SU-DHL-6 (cell line): ENCODE measurements around the gene LTBP2.

ENCODE experiments used
- H2AFZ ChIP-seq: fragments of 200-600 bp; sonication (generic); 2 replicates; pipeline ENCODE4 v1.6.1; 2014; ENCODE audit warnings: low read depth, mild to moderate bottlenecking, moderate library complexity, mixed read lengths, antibody characterized with exemption, low read length; ENCODE audit not compliant: severe bottlenecking
- H3F3A ChIP-seq: fragments of 200-600 bp; shearing (Covaris generic); 2 replicates; pipeline ENCODE4 v1.6.0; 2016; ENCODE audit warnings: antibody characterized with exemption, mild to moderate bottlenecking; ENCODE audit not compliant: insufficient read depth
- H3K27ac ChIP-seq: fragments of 200-600 bp; sonication (generic); 2 replicates; pipeline ENCODE4 v1.5.1; 2016; ENCODE audit warnings: low read depth, mild to moderate bottlenecking, low read length, moderate library complexity, mixed read lengths
- H3K27me3 ChIP-seq: fragments of 200-600 bp; sonication (generic), shearing (Covaris generic); 2 replicates; pipeline ENCODE4 v1.6.0; 2014; ENCODE audit warnings: mild to moderate bottlenecking, low read length
- H3K36me3 ChIP-seq: fragments of 200-600 bp; sonication (generic); 2 replicates; pipeline ENCODE4 v1.6.1; 2014; ENCODE audit warnings: mild to moderate bottlenecking, low read length, mixed read lengths
- H3K4me2 ChIP-seq: fragments of 300-600, 200-600 bp; shearing (Covaris generic), sonication (generic); 2 replicates; pipeline ENCODE4 v1.6.0; 2014; ENCODE audit warnings: low read length, low read depth, mild to moderate bottlenecking; ENCODE audit not compliant: poor library complexity, severe bottlenecking
- H3K4me3 ChIP-seq: fragments of 200-600 bp; sonication (generic); 2 replicates; pipeline ENCODE4 v1.5.1; 2014; ENCODE audit warnings: antibody characterized with exemption, low read length, mild to moderate bottlenecking, mixed read lengths; ENCODE audit not compliant: insufficient read depth, poor library complexity, severe bottlenecking
- H3K79me2 ChIP-seq: fragments of 200-600 bp; sonication (generic); 2 replicates; pipeline ENCODE4 v1.6.1; 2014; ENCODE audit warnings: mild to moderate bottlenecking, low read length, moderate library complexity; ENCODE audit not compliant: insufficient read depth
- H3K9ac ChIP-seq: fragments of 200-600 bp; sonication (generic); 2 replicates; pipeline ENCODE4 v1.7.0; 2014; ENCODE audit warnings: mild to moderate bottlenecking, low read length
- H3K9me2 ChIP-seq: fragments of 200-600 bp; sonication (generic); replicated peaks from 2 replicates; pipeline ENCODE4 v1.6.1; 2014; ENCODE audit warnings: low read length; ENCODE audit not compliant: insufficient read depth
- H3K9me3 ChIP-seq: fragments of 200-600 bp; sonication (generic); 2 replicates; pipeline ENCODE4 v1.6.1; 2014; ENCODE audit warnings: low read length, mixed read lengths; ENCODE audit not compliant: insufficient read depth
- H4K20me1 ChIP-seq: fragments of 200-600 bp; sonication (generic); 2 replicates; pipeline ENCODE4 v1.6.1; 2014; ENCODE audit warnings: low read depth, mild to moderate bottlenecking, antibody characterized with exemption, low read length, moderate library complexity, mixed read lengths
- EZH2phosphoT487 ChIP-seq: fragments of 200-600 bp; sonication (generic), shearing (Covaris generic); conservative IDR thresholded peaks from 2 replicates; pipeline ENCODE4 v1.6.1; 2018; ENCODE audit warnings: mild to moderate bottlenecking, antibody characterized with exemption, low read length, moderate library complexity, mixed read lengths
- TF ChIP-seq, protein P1 (sequence below): fragments of 200-600 bp; sonication (generic); IDR thresholded peaks from one replicate; pipeline ENCODE4 v1.5.1; 2017; ENCODE audit warnings: antibody characterized with exemption, mild to moderate bottlenecking, low read length, moderate library complexity; ENCODE audit not compliant: insufficient read depth, poor library complexity, severe bottlenecking

LTBP2 gene

DNA sequence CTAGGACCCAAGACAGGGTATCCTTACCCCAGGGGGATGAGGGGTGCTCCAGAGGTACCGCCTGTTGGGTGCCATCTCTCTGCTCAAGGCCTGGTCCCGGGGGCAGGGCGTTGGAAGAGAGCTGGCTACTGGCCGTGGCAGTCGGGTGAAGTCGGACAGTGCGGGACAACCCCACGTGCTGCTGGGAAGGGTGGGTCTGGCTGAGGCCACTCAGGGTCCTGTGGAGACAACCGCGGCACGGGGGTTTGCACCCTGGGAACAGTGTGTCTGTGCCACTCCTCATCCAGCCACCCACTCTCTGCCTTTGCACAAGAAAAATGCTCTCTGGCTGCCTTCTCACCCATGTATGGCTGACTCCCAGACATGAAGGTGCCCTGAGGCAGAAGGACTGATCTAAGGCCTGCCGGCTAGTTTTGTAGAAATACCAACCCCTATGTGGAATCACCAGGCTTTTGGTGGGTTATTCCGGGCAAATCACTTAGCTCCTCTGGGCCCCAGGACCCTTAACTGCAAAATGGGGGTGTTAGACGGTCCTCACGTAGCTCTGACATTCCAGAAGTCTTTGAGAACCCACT, 56.5 kb downstream of the LTBP2 start:
- no peaks in the 10 kb centered on the region for H3K79me2 ChIP-seq
- H2AFZ ChIP-seq: no peak overlapping the region
- H3K9ac ChIP-seq: no peak overlapping the region
- no peak overlapping the region for H3K4me3 ChIP-seq
- H3K9me3 ChIP-seq: no peaks in the 10 kb centered on the region
- no peaks in the 10 kb centered on the region for H3F3A ChIP-seq
- TF ChIP-seq, protein P1, sequence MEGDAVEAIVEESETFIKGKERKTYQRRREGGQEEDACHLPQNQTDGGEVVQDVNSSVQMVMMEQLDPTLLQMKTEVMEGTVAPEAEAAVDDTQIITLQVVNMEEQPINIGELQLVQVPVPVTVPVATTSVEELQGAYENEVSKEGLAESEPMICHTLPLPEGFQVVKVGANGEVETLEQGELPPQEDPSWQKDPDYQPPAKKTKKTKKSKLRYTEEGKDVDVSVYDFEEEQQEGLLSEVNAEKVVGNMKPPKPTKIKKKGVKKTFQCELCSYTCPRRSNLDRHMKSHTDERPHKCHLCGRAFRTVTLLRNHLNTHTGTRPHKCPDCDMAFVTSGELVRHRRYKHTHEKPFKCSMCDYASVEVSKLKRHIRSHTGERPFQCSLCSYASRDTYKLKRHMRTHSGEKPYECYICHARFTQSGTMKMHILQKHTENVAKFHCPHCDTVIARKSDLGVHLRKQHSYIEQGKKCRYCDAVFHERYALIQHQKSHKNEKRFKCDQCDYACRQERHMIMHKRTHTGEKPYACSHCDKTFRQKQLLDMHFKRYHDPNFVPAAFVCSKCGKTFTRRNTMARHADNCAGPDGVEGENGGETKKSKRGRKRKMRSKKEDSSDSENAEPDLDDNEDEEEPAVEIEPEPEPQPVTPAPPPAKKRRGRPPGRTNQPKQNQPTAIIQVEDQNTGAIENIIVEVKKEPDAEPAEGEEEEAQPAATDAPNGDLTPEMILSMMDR: no peak
- no peak for TF ChIP-seq EZH2phosphoT487
- H3K4me2 ChIP-seq: no peak overlapping the region
- H3K27me3 ChIP-seq: no peaks in the 10 kb centered on the region
- no peaks in the 10 kb centered on the region for H3K9me2 ChIP-seq
- no peaks in the 10 kb centered on the region for H4K20me1 ChIP-seq
- no peak overlapping the region for H3K27ac ChIP-seq
- no peaks in the 10 kb centered on the region for H3K36me3 ChIP-seq

DNA sequence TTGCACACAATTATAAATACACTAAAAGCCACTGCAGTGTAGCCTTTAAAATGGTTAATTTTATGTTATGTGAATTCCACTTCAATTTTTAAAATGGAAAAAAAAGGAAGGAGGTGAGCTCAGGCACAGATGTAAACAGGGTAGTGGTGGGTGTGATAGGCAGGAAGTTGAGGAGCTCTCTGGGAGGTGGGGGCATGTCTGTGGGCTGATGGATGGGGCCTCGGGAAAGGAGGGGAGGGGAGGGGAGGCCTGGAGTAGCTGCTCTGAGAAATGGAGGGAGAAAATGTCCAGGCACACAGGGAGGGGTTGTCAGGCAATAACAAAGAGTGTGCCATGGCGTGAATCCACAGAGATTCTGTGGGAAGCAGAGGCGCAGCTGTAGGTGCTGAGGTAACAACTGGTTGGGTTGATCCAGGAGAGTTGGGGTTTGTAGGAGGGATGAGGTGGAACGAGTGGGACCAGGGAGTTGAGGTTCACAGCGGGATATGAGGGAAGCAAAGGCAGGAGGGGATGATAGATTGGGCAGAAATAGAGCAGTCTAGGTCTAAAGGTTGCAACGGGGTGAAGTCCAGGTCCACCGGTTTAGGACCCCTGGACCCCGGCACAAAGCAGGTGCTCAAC, 57.2 kb downstream of the LTBP2 start:
- H2AFZ ChIP-seq: no peak overlapping the region
- H3F3A ChIP-seq: no peaks in the 10 kb centered on the region
- H4K20me1 ChIP-seq: no peaks in the 10 kb centered on the region
- no peaks in the 10 kb centered on the region for H3K79me2 ChIP-seq
- TF ChIP-seq EZH2phosphoT487: no peak
- TF ChIP-seq, protein P1: no peak
- no peak overlapping the region for H3K4me2 ChIP-seq
- no peak overlapping the region for H3K4me3 ChIP-seq
- H3K9me3 ChIP-seq: no peaks in the 10 kb centered on the region
- no peaks in the 10 kb centered on the region for H3K27me3 ChIP-seq
- no peaks in the 10 kb centered on the region for H3K36me3 ChIP-seq
- H3K9me2 ChIP-seq: no peaks in the 10 kb centered on the region
- no peak overlapping the region for H3K9ac ChIP-seq
- no peak overlapping the region for H3K27ac ChIP-seq

DNA sequence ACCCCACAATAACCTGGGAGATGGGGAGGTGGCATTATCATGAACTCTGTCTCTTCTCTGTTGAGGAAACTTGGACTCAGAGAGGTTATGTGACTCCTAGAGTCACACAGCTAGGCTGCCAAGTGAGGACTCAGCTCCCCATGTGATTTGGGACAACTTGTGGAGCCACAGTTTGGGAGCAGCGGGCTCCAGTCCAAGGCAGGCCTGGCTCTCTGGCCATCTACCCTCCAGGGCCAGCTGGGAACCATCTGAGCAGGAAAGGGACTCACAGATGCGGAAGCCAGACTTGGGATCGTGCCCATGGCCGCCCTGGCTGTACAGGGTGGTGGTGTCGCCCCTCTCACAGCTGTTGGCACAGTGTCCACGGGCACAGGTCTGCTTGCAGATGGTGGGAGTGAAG, 59.4 kb downstream of the LTBP2 start:
- H3K4me3 ChIP-seq: no peak overlapping the region
- TF ChIP-seq, protein P1: no peak
- TF ChIP-seq EZH2phosphoT487: no peak
- no peak overlapping the region for H2AFZ ChIP-seq
- no peaks in the 10 kb centered on the region for H4K20me1 ChIP-seq
- H3K9me2 ChIP-seq: no peaks in the 10 kb centered on the region
- no peak overlapping the region for H3K9ac ChIP-seq
- H3F3A ChIP-seq: no peaks in the 10 kb centered on the region
- H3K4me2 ChIP-seq: no peak overlapping the region
- H3K79me2 ChIP-seq: no peaks in the 10 kb centered on the region
- H3K36me3 ChIP-seq: no peaks in the 10 kb centered on the region
- no peaks in the 10 kb centered on the region for H3K27me3 ChIP-seq
- H3K9me3 ChIP-seq: no peaks in the 10 kb centered on the region
- no peak overlapping the region for H3K27ac ChIP-seq
